ENCODE results near the gene NMUR1. TPM values are rescaled to one million over a fixed set of nuclear protein-coding genes. Genes with fewer than 3 reads are reported as not detected.

Gene NMUR1
- total and polyA plus RNA-seq, 3 donors from 2014 or later, result 2.7 to 3.7 (median 3.2) TPM

DNA sequence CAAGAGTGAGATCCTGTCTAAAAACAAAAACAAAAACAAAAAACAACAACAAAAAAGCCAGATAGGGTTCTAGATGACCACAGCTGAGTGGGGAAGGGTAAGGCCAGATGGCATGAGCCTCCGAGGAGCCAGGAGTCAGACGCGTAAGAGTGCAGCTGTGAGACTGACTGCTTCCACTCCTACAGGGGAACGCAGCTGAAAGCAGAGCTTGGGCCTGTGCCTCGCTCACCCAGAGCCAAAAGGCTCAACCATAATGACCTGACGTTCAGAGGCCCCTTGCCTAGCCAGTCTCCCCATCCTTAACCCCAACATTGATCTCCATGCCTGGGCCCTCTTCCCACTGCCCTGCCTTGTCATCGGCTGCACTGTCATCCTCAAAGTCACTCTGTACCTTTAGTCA, 39.4 kb downstream of the NMUR1 start:
- no peaks in the 10 kb centered on the region for H3K36me3 ChIP-seq (ENCODE audit: low read depth, missing control alignments)
- H3K4me3 ChIP-seq, result no peak overlapping the region
- DNase-seq, result no peak
- TF ChIP-seq POLR2A (IDR thresholded peaks at IDR 0.05), result no peak
- TF ChIP-seq, protein P1, sequence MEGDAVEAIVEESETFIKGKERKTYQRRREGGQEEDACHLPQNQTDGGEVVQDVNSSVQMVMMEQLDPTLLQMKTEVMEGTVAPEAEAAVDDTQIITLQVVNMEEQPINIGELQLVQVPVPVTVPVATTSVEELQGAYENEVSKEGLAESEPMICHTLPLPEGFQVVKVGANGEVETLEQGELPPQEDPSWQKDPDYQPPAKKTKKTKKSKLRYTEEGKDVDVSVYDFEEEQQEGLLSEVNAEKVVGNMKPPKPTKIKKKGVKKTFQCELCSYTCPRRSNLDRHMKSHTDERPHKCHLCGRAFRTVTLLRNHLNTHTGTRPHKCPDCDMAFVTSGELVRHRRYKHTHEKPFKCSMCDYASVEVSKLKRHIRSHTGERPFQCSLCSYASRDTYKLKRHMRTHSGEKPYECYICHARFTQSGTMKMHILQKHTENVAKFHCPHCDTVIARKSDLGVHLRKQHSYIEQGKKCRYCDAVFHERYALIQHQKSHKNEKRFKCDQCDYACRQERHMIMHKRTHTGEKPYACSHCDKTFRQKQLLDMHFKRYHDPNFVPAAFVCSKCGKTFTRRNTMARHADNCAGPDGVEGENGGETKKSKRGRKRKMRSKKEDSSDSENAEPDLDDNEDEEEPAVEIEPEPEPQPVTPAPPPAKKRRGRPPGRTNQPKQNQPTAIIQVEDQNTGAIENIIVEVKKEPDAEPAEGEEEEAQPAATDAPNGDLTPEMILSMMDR (IDR thresholded peaks at IDR 0.05), result no peak
- H3K9me3 ChIP-seq, result no peaks in the 10 kb centered on the region
- H3K27ac ChIP-seq, result no peak overlapping the region
- intact Hi-C loops (cut with DNase I; ENCODE audit: low total_unique reads), result no loop called here
- no peaks in the 10 kb centered on the region for H3K27me3 ChIP-seq
- H3K4me1 ChIP-seq, result no peaks in the 10 kb centered on the region
- 82 to 88% methylated on average over 7 of the region's 7 CpGs for WGBS, 2 donors

DNA sequence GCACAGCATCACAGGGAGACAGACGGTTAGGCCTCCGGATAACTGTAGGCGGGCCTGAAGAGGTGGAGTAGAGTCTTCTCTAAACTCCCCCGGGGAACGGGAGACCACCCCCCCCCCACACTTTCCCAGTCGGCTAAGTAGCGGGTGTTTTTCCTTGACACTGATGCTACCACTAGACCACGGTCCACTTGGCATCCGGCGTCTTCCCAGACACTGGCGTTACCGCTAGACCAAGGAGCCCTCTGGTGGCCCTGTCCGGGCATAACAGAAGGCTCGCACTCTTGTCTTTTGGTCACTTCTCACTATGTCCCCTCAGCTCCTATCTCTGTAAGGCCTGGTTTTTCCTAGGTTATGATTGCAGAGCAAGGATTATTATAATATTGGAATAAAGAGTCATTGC, 40.3 kb downstream of the NMUR1 start:
- Histone ChIP-seq H3K27ac (no peak overlapping the region), H3K4me3 (no peak overlapping the region), H3K9me3 (no peaks in the 10 kb centered on the region), H3K27me3 (no peaks in the 10 kb centered on the region), H3K4me1 (no peaks in the 10 kb centered on the region), H3K36me3 (ENCODE audit: low read depth, missing control alignments) (no peaks in the 10 kb centered on the region)
- whole genome bisulfite sequencing, 2 donors, result 81 to 88% methylated on average over 14 of the region's 14 CpGs
- DNase-seq, result peak; percentile 55
- intact Hi-C loops (cut with DNase I; ENCODE audit: low total_unique reads), result no loop called here
- TF ChIP-seq, protein P1 (IDR thresholded peaks at IDR 0.05), result no peak
- no peak for TF ChIP-seq POLR2A (IDR thresholded peaks at IDR 0.05)

GRCh38 chr2:231488331-231488730, 41.9 kb downstream of the NMUR1 start:
- 64 to 66% methylated on average over 5 of the region's 5 CpGs for WGBS, 2 donors
- DNase-seq, result no peak
- H3K9me3 ChIP-seq, result no peaks in the 10 kb centered on the region
- no peaks in the 10 kb centered on the region for H3K4me1 ChIP-seq
- no peaks in the 10 kb centered on the region for H3K27me3 ChIP-seq
- no peak overlapping the region for H3K27ac ChIP-seq
- no peaks in the 10 kb centered on the region for H3K36me3 ChIP-seq (ENCODE audit: low read depth, missing control alignments)
- no peak overlapping the region for H3K4me3 ChIP-seq
- TF ChIP-seq, protein P1 (IDR thresholded peaks at IDR 0.05), result no peak
- no peak for TF ChIP-seq POLR2A (IDR thresholded peaks at IDR 0.05)
- intact Hi-C loops (cut with DNase I; ENCODE audit: low total_unique reads), result no loop called here

- no peaks in the 10 kb centered on the region for H3K27me3 ChIP-seq
- H3K27ac ChIP-seq, result no peak overlapping the region
- H3K36me3 ChIP-seq (ENCODE audit: low read depth, missing control alignments), result no peaks in the 10 kb centered on the region
- TF ChIP-seq, protein P1 (IDR thresholded peaks at IDR 0.05), result no peak
- no peak for TF ChIP-seq POLR2A (IDR thresholded peaks at IDR 0.05)
- peaks cover 4% of the 10 kb centered on the region for H3K4me1 ChIP-seq
- intact Hi-C loops (cut with DNase I; ENCODE audit: low total_unique reads), result no loop called here
- H3K9me3 ChIP-seq, result no peaks in the 10 kb centered on the region
- WGBS, 2 donors, result 91 to 94% methylated on average over 6 of the region's 6 CpGs
- no peak for DNase-seq
- no peak overlapping the region for H3K4me3 ChIP-seq
Observed at GRCh38 chr2:231486851-231487596, 43.2 kb downstream of the NMUR1 start.

All from testis (tissue), 3 donors.